Renal pelvis (tissue), 4 donors: ENCODE results near the gene FHIT. TPM values are rescaled to one million over a fixed set of nuclear protein-coding genes. Genes with fewer than 3 reads are reported as not detected.
A peak's percentile ranks its signal among the peaks of the same experiment; 100 is the strongest.
"Not testable (repeated sequence)": the region's sequence is repeated elsewhere in the genome, so short reads cannot be mapped to it uniquely, and the experiment has no call there.

Source experiments
- DNase-seq: peaks from one replicate; pipeline ENCODE4 v3.0.0-alpha.2; 2013
- polyA plus RNA-seq, 3 donors: library from polyadenylated mRNA; unstranded; fragments of 120-200 nt; gene quantifications; one replicate each; pipeline ENCODE4 v1.2.1, GENCODE V29; 2013; ENCODE audit not compliant: insufficient read length in 3 of 3

The FHIT gene
- polyA plus RNA-seq, 3 donors, result 22.3 to 28.2 (median 25.5) TPM

DNA sequence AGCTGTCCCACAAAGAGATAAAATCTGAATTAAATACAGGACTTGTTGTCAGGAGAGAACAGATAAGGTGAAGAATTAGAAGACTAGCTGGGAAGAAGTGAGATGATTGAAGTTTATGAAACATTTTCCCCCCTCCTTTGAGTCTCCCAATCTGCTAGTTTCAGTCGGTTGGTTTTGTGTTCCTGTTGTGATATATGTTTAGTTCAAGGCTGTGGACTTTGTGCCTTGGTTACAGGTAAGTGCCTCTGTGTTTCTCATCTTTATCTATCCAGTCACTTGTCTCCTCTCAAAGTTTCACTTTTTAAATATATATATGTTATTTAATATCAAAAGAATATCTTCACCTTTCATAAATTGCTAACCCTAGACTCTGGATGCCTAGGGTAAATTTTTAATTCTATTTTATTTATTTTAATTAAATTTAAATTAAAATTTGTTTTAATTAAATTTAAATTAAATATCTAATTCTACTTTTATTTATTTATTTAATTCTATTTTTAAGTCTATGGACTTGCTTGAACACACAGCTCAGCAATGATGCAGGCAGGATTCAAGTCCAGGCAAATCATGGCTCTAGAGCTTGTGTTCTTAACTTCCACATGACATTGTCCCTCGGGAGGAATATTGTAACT is 190.0 kb downstream of the FHIT start:
- DNase-seq, result no peak

DNA sequence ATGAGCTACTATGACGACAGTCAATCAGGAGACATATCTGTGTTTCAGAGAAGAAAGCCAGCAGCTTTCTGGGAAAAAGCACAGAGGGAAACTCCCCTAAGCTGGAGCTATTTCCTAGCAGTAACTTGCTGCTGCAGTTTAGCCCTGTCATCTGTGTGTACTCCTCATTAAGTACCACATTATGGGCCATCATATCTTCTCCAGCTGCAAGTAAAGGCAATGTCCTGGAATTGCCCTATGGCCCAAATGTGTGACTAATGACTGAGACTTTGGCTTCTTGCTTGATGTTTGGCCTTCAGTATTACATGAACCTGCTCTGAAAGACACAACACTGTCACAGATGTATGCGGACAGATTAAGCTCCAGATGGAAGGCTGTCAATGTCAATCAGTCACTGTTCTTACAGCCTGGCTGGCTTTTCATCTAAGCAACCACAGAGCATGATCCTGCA is 190.8 kb downstream of the FHIT start:
- no peak for DNase-seq

DNA sequence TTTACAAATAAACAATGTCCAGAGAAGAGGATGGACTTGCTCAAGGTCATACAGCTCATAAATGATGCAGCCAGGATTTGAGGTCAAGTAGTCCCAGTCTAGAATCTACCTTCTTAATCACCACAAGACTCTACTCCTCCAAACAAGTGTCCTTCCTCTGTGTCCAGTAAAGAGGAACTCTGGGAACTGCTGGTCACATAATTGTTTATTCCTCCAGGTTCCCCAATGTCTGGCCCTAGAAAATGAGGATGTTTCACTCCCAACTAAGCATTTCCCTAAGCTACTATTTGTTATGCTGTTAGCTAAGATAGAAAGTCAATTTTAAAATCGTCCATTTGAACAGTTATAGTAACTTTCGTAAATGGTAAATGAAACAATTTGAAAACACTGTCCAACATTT is 192.4 kb downstream of the FHIT start:
- no peak for DNase-seq

DNA sequence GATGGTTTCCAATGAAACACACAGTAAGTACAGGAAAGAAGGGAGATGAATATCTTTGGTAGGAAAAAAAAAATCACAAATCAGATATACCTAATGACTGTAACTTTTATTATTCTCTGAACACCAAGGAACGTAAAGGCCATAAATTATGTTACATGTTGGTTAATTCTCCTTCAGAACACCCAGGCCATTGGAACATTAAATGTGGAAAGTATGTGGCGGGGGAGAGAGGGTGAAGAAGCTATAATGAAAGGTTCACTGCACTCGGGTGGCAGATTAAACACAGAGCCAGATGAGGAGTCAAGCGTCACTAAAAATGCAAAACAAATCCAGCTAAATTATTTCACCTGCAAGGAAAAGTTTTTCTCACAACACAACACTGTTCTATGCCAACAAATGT is 193.8 kb downstream of the FHIT start:
- DNase-seq, result peak; percentile 71

GRCh38 chr3:61055447-61055846 is 195.8 kb downstream of the FHIT start:
- no peak for DNase-seq

DNA sequence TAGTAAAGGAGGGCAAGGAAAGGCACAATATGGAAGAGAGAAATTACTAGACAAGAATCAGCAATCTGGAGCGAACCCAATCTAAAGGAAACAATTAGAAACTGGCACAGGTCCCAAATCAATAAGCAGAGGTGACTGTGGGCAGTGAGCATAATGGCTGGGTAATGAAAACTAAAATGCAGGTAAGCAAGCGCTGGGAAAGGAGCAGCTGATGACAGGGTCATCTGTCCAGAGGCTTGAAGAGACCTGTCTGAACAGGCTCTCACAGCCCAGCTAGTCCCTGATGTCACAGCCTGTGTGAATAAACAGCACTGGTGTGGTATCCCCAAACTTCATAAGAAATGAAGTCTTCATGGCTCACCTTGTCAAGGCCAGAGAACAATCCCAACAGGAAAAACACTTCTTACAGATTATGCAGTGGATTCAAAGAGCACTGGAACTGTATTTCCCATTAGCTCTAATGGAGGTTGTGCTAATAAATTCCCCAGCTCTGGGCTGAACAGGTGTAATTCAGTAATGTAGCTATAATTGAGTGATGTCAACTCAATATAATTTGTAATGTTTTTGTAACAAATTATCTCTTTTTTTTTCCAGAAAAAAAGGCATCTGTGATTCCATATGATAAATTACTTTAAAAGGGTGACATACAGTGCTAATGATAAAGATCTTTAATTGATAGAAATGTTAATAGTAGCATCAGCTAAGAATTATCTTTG is 197.3 kb downstream of the FHIT start:
- no peak for DNase-seq

DNA sequence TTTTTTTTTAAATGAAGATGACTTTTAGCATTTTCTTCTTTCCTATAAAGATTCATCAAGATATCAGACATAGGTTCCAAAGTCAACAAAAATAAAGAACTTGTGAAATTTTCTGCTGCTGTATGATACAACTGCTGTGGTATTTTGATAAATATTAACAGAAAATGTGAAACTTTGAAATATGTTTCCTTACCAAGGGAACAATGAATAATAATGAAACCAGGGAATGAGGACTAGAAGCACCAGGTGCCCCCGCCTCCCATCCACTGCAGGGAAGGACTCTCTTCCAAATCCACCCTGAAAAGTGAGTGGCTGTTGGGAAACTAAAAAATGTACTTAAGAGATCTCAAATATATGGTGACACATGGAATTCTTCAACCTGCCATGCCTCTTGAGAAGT is 198.4 kb downstream of the FHIT start:
- no peak for DNase-seq

- no peak for DNase-seq
These were observed 199.6 kb downstream of the FHIT start for GRCh38 chr3:61051666-61052065.

GRCh38 chr3:61045169-61045568 is 206.1 kb downstream of the FHIT start:
- not testable (repeated sequence) for DNase-seq

DNA sequence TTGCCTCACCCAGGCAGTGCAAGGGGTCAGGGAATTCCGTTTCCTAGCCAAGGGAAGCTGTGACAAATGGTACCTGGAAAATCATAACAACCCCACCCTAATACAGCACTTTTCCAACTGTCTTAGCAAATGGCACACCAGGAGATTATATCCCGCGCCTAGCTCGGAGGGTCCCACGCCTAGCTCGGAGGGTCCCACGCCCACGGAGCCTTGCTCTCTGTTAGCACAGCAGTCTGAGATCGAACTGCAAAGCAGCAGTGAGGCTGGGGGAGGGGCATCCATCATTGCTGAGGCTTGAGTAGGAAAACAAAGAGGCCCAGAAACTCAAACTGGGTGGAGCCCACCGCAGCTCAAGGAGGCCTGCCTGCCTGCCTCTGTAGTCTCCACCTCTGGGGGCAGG is 208.1 kb downstream of the FHIT start:
- DNase-seq, result no peak

DNA sequence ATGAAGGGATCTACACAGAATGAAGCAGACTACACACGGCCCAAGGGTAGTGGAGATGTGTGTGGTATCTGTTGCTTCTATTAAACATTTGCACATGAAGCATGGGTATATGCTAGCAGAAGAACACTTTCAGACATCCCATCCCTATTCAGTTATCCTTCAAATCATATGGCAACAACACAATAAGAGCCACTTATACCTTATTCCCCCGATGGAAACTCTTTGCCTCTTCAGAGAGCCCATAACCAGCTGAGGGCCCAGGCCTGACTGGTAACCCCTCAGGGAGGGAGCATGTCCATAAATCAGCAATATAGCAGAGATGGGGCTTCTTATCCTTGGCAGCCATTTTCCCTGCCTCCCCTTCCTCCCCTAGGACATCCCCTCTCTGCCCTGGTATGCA is 210.6 kb downstream of the FHIT start:
- no peak for DNase-seq

DNA sequence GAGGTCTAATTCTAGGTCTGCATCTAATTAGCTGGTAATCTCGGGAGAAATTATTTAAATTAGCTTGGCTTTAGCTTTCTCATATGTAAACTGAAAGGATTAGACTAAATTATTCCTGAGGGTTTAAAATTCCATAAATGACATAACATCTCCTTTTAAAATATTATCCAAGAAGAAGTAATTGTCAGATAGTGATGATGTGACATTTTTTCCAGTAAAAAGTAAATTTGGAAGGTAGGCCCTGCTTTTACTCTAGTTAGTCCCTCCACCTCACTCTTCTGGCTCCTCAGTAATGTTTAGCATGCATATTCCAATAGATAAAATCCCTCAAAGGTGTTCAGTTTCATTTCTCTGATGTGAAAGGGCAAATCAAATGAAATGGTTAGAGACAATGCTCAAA is 215.7 kb downstream of the FHIT start:
- no peak for DNase-seq

GRCh38 chr3:61032991-61033390 is 218.3 kb downstream of the FHIT start:
- no peak for DNase-seq

DNA sequence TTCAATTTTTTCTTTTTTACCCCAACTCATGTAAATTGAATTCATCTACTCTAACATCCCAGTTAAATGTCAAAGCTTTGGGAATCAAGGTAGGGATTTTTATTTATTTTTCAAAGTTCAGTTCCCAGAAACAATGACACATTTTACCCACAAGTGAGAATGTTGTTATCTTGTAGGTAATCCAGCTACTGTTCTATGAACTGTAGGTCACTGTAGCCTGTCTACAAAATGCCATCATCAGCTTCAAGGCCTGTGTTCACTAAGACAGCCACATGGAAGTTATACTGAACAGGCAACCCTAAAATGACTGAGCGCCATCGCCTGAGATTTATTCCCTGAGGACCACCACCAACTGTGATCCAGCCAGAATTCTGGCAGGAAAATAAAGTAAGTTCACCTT is 219.7 kb downstream of the FHIT start:
- no peak for DNase-seq

- no peak for DNase-seq
These were observed 220.7 kb downstream of the FHIT start for GRCh38 chr3:61030469-61031035.

DNA sequence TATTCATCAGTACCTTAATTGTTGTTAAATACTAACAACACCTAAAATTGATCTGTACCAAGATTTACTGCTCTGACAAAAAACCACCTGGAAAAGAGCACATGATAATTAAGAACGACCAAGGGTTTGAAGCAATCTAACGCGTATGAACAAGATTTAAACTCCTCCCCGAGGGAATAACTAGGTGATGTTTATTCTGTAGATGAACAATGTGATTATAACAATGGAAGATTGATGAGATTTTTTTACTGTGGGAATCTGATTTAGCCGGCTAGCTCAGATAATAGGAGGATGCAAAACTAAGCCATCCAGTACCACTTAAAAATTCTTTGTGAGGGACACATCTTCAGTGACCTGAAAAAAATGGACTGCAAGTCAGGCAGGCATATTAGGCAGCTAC is 222.1 kb downstream of the FHIT start:
- no peak for DNase-seq

DNA sequence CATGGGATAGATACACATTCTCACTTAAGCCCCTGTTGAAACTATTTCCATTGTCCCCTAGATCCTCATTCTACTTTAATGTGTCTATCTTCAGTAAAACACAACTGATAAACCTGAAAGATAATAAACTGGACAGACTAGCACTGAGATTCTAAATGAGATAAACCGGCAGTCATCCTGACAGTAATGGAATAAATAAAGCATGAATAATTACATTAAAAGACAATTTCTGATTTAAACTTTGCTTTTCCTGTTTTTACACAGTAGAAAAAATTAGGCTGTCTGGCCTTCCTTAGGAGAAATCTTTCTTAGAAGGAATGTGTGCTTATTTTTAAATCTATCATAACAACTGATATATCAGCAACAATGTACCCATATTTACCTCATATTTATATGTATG is 232.4 kb downstream of the FHIT start:
- no peak for DNase-seq

DNA sequence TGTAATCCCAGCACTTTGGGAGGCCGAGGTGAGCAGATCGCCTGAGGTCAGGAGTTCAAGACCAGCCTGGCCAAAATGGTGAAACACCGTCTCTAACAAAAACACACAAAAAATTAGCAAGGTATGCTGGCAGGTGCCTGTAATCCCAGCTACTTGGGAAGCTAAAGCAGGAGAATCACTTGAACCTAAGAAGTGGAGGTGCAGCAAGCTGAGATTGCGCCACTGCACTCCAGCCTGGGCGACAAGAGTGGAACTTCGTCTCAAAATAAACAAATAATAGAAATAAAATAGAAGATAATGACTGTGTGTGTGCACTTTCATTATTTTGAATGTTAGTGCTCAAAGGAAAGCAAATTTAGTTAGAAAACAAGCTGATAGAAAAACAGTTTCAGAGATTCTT is 234.2 kb downstream of the FHIT start:
- not testable (repeated sequence) for DNase-seq

GRCh38 chr3:61015859-61016258 is 235.4 kb downstream of the FHIT start:
- DNase-seq, result no peak

GRCh38 chr3:61015408-61015807 is 235.8 kb downstream of the FHIT start:
- DNase-seq, result no peak

DNA sequence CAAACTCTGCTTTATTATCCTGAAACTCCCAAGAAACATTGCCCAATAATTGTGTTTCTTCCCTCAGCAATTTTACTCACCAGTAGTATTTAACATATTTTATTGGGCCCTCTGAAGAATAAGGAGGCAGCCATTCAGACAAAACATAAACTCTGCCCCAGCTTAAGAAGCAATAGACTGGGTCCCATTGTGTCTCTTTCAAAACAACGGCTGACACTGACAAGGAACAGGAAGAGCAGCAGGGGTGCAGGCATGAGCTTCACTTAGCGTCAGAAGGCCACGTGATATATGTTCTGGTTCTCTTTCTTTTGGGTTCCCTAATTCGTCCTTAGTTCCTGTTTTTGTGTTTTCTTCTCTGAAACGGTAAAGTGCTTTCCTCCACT is 242.3 kb downstream of the FHIT start:
- no peak for DNase-seq

DNA sequence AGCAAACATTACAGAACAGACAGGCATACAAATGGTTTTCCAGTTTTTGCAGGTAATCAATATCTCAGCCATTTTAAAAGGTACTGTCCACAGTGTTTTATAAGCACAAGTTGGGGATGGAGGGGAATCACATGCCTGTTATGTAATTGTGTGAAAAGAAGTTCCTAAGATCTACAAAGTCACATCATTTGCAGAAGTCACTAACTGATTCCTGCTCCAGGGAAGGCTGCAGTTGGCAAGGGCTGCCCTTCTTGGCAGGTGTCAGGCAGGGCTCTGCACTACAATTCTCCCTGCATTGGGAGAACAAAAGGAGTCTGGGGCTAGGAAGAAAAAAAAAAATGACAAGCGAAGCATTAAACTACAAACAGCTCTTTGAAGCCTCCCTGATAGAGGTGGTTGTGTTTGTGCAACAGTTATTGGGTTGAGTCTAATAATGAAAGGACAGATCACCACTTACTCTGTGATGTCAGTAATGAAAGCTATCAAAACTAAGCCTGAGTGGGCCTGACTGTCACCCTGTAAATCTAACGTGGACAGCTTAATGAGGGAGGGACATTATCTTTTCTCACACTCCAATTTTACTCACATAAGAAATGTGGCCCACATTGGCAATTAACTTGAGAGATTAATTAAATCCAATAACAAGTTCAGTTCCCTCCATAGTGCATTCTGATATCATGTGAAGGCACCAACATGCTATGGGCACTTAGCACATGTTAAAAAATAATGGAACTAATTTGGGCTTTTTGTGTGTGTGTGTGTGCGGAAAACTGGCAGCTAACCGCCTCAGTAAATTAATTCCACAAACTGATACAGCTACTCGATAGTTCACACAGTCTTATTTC is 242.9 kb downstream of the FHIT start:
- DNase-seq, result peak; percentile 42

- DNase-seq, result no peak
These were observed 245.7 kb downstream of the FHIT start for GRCh38 chr3:61005591-61005990.
